HG02973 (cell line): ENCODE measurements around the gene CADPS.
A peak's percentile ranks its signal among the peaks of the same experiment; 100 is the strongest.

Experiments
- ATAC-seq: cut with Tn5 transposase; IDR thresholded peaks from one replicate; pipeline ENCODE4 v1.9.1; 2021; ENCODE audit warnings: moderate library complexity; ENCODE audit not compliant: unreplicated experiment

Gene CADPS

GRCh38 chr3:62699728-62700127, 175.5 kb downstream of the CADPS start:
- ATAC-seq, result no peak

- no peak for ATAC-seq
Observed at GRCh38 chr3:62696011-62696410, 179.2 kb downstream of the CADPS start.

GRCh38 chr3:62688812-62689211, 186.4 kb downstream of the CADPS start:
- no peak for ATAC-seq

GRCh38 chr3:62688050-62688449, 187.2 kb downstream of the CADPS start:
- no peak for ATAC-seq

- ATAC-seq, result no peak
Observed at GRCh38 chr3:62686503-62687294, 188.5 kb downstream of the CADPS start.

- no peak for ATAC-seq
Observed at GRCh38 chr3:62682826-62683225, 192.4 kb downstream of the CADPS start.

GRCh38 chr3:62679988-62680387, 195.2 kb downstream of the CADPS start:
- ATAC-seq, result no peak

GRCh38 chr3:62678841-62679240, 196.4 kb downstream of the CADPS start:
- no peak for ATAC-seq

GRCh38 chr3:62677926-62678325, 197.3 kb downstream of the CADPS start:
- no peak for ATAC-seq

GRCh38 chr3:62676689-62677271, 198.4 kb downstream of the CADPS start:
- ATAC-seq, result no peak

- no peak for ATAC-seq
Observed at GRCh38 chr3:62675492-62675891, 199.7 kb downstream of the CADPS start.

GRCh38 chr3:62672988-62673313, 202.3 kb downstream of the CADPS start:
- no peak for ATAC-seq

- ATAC-seq, result peak; percentile 78
Observed at GRCh38 chr3:62672270-62672987, 202.8 kb downstream of the CADPS start.

- no peak for ATAC-seq
Observed at GRCh38 chr3:62670351-62670750, 204.9 kb downstream of the CADPS start.

GRCh38 chr3:62669161-62669560, 206.1 kb downstream of the CADPS start:
- ATAC-seq, result no peak

GRCh38 chr3:62667714-62668113, 207.5 kb downstream of the CADPS start:
- no peak for ATAC-seq

- peak; percentile 87 for ATAC-seq
Observed at GRCh38 chr3:62665627-62666437, 209.4 kb downstream of the CADPS start.

- no peak for ATAC-seq
Observed at GRCh38 chr3:62662677-62663076, 212.5 kb downstream of the CADPS start.

- ATAC-seq, result no peak
Observed at GRCh38 chr3:62659660-62660059, 215.6 kb downstream of the CADPS start.

GRCh38 chr3:62655691-62656063, 219.5 kb downstream of the CADPS start:
- no peak for ATAC-seq

- no peak for ATAC-seq
Observed at GRCh38 chr3:62655056-62655690, 220.0 kb downstream of the CADPS start.
